Measurements from ENCODE around the gene TAB2. TPM values are rescaled to one million over a fixed set of nuclear protein-coding genes. Genes with fewer than 3 reads are reported as not detected.
A peak's percentile ranks its signal among the peaks of the same experiment; 100 is the strongest.
"Not testable (repeated sequence)": the region's sequence is repeated elsewhere in the genome, so short reads cannot be mapped to it uniquely, and the experiment has no call there.

TAB2 gene
- total RNA-seq, 1 donor from 2014 or later: 20.5 TPM

DNA sequence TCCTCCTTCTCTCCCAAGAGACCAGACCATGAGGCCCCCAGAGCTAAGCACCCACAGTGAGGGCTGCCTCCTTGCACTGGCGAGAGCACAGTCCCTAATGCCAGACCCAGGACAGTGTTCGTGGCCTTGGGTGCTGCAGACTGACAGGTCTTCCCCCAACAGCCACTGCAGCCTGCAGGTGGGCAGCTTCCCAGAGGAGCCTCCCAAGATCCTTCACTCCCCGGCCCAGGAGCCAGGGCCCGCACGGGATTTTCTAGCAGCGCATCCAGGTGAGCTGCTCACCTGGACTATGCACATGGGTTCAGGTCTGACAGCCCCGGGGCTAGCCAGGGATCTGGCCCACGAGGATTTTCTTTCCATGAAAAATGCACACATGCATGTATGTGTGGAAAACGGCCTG is 124.2 kb downstream of the TAB2 start:
- FAIRE-seq (no peak), DNase-seq (ENCODE audit: low read depth) (no peak)
- Histone ChIP-seq H3K4me3 (ENCODE audit: low read depth, low read length) (no peak overlapping the region), H3K36me3 (ENCODE audit: control insufficient read depth, insufficient read depth, low read length) (no peaks in the 10 kb centered on the region), H3K27me3 (ENCODE audit: control insufficient read depth, insufficient read depth, low read length) (no peaks in the 10 kb centered on the region)
- TF ChIP-seq, protein P1, sequence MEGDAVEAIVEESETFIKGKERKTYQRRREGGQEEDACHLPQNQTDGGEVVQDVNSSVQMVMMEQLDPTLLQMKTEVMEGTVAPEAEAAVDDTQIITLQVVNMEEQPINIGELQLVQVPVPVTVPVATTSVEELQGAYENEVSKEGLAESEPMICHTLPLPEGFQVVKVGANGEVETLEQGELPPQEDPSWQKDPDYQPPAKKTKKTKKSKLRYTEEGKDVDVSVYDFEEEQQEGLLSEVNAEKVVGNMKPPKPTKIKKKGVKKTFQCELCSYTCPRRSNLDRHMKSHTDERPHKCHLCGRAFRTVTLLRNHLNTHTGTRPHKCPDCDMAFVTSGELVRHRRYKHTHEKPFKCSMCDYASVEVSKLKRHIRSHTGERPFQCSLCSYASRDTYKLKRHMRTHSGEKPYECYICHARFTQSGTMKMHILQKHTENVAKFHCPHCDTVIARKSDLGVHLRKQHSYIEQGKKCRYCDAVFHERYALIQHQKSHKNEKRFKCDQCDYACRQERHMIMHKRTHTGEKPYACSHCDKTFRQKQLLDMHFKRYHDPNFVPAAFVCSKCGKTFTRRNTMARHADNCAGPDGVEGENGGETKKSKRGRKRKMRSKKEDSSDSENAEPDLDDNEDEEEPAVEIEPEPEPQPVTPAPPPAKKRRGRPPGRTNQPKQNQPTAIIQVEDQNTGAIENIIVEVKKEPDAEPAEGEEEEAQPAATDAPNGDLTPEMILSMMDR (IDR thresholded peaks at IDR 0.05; ENCODE audit: insufficient read depth, low read length, severe bottlenecking): no peak

DNA sequence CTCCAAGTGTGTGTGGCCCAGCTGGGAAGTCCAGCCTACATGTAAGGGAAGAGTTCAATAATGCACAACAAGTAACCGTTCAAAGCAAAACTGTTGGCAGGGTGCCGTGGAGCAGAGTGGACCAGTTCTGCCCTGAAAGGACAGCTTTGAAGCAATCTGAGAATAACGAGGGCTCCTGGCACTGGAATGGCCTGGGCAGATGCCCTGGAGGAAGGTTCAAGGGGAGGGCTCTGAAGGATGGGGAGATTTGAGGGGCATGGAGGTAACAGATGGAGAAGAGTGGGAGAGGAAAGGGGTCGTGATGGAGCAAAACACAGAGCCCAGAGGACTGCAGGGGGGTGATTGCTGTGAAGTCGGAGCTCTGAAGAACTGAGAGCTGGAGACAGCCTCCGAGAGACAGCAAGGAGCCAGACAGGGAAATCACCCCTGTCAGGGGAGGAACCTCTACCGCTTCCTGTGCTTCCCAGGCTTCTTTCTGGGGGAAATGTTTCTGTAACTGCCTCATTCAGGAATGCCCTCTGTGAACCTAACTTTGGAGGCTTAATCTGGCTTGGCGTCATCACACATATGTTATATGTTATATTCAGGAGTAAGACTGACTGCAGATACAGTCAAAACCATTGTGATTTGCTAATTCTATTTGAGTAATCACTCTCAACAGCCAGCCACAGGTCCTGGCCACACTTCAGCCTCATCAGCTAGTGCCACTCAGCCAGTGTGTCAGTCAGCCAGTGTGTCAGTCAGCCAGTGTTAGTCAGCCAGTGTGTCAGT is 126.1 kb downstream of the TAB2 start:
- DNase-seq (ENCODE audit: low read depth) (no peak), FAIRE-seq (no peak)
- Histone ChIP-seq H3K36me3 (ENCODE audit: control insufficient read depth, insufficient read depth, low read length) (no peaks in the 10 kb centered on the region), H3K4me3 (ENCODE audit: low read depth, low read length) (no peak overlapping the region), H3K27me3 (ENCODE audit: control insufficient read depth, insufficient read depth, low read length) (no peaks in the 10 kb centered on the region)
- TF ChIP-seq, protein P1 (IDR thresholded peaks at IDR 0.05; ENCODE audit: insufficient read depth, low read length, severe bottlenecking): no peak

DNA sequence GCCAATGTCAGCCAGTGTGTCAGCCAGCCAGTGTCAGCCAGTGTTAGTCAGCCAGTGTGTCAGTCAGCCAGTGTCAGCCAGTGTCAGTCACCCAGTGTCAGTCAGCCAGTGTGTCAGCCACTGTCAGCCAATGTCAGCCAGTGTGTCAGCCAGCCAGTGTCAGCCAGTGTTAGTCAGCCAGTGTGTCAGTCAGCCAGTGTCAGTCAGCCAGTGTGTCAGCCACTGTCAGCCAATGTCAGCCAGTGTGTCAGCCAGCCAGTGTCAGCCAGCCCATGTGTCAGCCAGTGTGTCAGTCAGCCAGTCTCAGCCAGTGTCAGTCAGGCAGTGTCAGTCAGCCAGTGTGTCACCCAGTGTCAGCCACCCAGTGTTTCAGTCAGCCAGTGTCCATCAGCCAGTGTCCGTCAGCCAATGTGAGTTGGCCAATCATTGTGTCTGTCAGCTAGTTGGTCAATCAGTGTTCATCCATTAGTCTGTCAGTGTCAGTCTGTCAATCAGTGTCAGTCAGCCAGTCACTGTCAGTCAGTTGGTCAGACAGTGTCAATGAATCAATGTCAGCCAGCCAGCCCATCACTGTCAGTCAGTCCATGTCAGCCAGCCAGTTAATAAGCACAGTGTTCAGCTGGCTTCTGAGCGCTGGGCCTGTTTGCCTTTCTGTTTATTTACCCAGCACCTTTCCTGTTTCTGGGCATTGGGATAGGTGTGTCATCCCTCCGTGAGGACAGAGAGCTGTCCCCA is 127.0 kb downstream of the TAB2 start:
- not testable (repeated sequence) for DNase-seq (ENCODE audit: low read depth); H3K36me3 ChIP-seq (ENCODE audit: control insufficient read depth, insufficient read depth, low read length); H3K27me3 ChIP-seq (ENCODE audit: control insufficient read depth, insufficient read depth, low read length); H3K4me3 ChIP-seq (ENCODE audit: low read depth, low read length)
- FAIRE-seq: peak; percentile 77

DNA sequence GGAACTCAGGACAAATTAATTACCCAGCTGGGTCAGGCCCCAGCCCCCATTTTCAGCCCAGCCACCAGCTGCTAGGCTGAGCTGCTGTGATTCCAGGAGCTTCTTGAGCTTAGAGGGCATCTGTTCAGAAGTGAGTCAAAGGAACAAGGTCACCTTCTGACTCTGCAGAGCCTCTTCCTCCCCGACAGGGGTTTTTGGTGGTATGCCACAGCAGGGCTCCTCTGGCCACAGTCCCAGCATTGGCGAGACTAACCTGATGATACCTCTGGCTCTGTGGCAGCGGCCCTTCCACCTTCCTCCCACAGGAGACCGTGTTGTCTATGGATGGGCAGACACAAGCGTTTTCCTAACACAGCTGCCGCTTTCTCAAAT is 127.6 kb downstream of the TAB2 start:
- TF ChIP-seq, protein P1 (IDR thresholded peaks at IDR 0.05; ENCODE audit: insufficient read depth, low read length, severe bottlenecking): no peak
- H3K27me3 ChIP-seq (ENCODE audit: control insufficient read depth, insufficient read depth, low read length): no peaks in the 10 kb centered on the region
- DNase-seq (ENCODE audit: low read depth) (no peak), FAIRE-seq (no peak)
- H3K36me3 ChIP-seq (ENCODE audit: control insufficient read depth, insufficient read depth, low read length): no peaks in the 10 kb centered on the region
- H3K4me3 ChIP-seq (ENCODE audit: low read depth, low read length): no peak overlapping the region

DNA sequence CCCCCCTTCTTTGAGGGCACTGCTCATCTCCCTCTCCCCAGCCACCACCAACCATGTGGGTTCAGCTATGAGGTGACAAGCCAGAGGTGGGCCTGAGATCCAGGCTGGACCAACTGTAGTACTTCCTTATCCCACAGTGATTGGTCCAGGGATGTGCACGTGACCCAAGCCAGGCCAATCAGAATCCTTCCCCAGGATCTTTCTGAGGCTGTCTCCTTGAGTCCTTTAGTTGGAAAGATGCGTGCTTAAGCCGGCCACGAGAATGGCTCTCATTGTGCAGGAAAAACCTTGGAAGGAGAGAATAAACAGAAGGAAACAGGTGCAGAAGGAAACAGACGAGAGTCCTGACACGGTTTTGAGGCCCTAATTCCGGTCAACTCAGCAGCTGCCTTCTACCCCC is 128.1 kb downstream of the TAB2 start:
- DNase-seq (ENCODE audit: low read depth): no peak
- no peaks in the 10 kb centered on the region for H3K27me3 ChIP-seq (ENCODE audit: control insufficient read depth, insufficient read depth, low read length)

DNA sequence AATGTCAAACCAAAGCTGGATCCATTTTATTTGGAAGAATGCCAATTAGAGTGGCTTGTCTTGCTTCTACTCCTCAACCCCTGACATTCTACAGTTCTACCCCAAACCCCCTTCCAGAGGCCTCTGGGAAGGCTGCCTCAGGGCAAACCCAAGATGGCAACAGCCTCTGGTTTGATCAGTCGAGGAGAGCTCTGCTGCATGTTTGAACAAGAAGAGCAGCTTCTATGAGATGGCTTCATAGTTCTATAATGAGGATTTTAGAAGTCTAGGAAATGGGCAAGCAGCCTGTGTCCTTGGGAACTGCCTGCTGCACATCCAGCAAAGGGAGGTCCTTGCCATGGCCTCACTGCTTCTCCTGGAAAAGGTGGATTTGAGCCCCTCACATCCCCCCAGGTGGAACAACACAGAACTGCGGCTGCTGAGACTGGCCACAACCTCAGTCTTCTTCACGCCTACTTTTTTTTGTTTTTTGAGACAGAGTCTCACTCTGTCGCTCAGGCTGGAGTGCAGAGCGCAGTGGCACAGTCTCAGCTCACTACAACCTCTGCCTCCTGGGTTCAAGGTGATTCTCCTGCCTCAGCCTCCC is 129.4 kb downstream of the TAB2 start:
- DNase-seq (ENCODE audit: low read depth) (no peak), FAIRE-seq (no peak)
- TF ChIP-seq, protein P1 (IDR thresholded peaks at IDR 0.05; ENCODE audit: insufficient read depth, low read length, severe bottlenecking): no peak
- Histone ChIP-seq H3K36me3 (ENCODE audit: control insufficient read depth, insufficient read depth, low read length) (no peaks in the 10 kb centered on the region), H3K27me3 (ENCODE audit: control insufficient read depth, insufficient read depth, low read length) (no peaks in the 10 kb centered on the region), H3K4me3 (ENCODE audit: low read depth, low read length) (no peak overlapping the region)

More for the DNA sequence above, 128.1 kb downstream of the TAB2 start:
- H3K4me3 ChIP-seq (ENCODE audit: low read depth, low read length): no peak overlapping the region
- TF ChIP-seq, protein P1 (IDR thresholded peaks at IDR 0.05; ENCODE audit: insufficient read depth, low read length, severe bottlenecking): no peak
- no peak for FAIRE-seq
- no peaks in the 10 kb centered on the region for H3K36me3 ChIP-seq (ENCODE audit: control insufficient read depth, insufficient read depth, low read length)

All from bronchial epithelial cell (primary cell).